Peyer's patch (tissue), 4 donors: ENCODE data around the gene FNDC3A. TPM values are rescaled to one million over a fixed set of nuclear protein-coding genes. Genes with fewer than 3 reads are reported as not detected.

ENCODE experiments used
- DNase-seq, 3 donors: peaks; one replicate each; pipeline ENCODE4 v3.0.0-alpha.2; 2017 to 2019
- H3K27ac ChIP-seq, 4 donors: fragments of 200-600 bp; sonication (generic); one replicate each; pipeline ENCODE4 v1.5.1; 2016 to 2019
- H3K27me3 ChIP-seq, 2 donors: fragments of 200-600 bp; sonication (generic); one replicate each; pipeline ENCODE4 v1.5.1; 2019
- H3K36me3 ChIP-seq, 3 donors: fragments of 200-600 bp; sonication (generic); one replicate each; pipeline ENCODE4 v1.5.1; 2016 to 2019
- H3K4me1 ChIP-seq, 4 donors: fragments of 200-600 bp; sonication (generic); one replicate each; pipeline ENCODE4 v1.5.1; 2016 to 2019
- H3K4me3 ChIP-seq, 4 donors: fragments of 200-600 bp; sonication (generic); 1 replicate in 3 of 4; 2 replicates in 1 of 4; pipeline ENCODE4 v1.5.1; 2016 to 2019; ENCODE audit warnings: mild to moderate bottlenecking in 1 of 4
- H3K9me3 ChIP-seq, 4 donors: fragments of 200-600 bp; sonication (generic); one replicate each; pipeline ENCODE4 v1.5.1; 2016 to 2019; ENCODE audit warnings: mild to moderate bottlenecking in 1 of 4
- POLR2A ChIP-seq, 2 donors: fragments of 450-650 bp; IDR thresholded peaks; one replicate each; pipeline ENCODE4 v1.5.1; 2017; ENCODE audit warnings: antibody characterized with exemption in 2 of 2, mild to moderate bottlenecking in 2 of 2, moderate library complexity in 2 of 2
- total RNA-seq, 4 donors: library from RNA; depleted of rRNA; stranded (reverse); fragments of >200 nt; gene quantifications; one replicate each; pipeline ENCODE4 v1.1.0, GENCODE V29; 2016
- TF ChIP-seq, protein P1 (sequence below), 6 experiments: fragments of 450-650 bp in 4 of 6; fragments of 200-600 bp in 2 of 6; sonication (generic) in 1 of 6; IDR thresholded peaks; one replicate each; pipeline ENCODE4 v1.5.1; 2017 to 2019; ENCODE audit warnings: antibody characterized with exemption in 6 of 6, mild to moderate bottlenecking in 3 of 6, moderate library complexity in 1 of 6

Gene FNDC3A
- total RNA-seq, 4 donors from 2014 or later = 40.4 to 75.0 (median 52.6) TPM

DNA sequence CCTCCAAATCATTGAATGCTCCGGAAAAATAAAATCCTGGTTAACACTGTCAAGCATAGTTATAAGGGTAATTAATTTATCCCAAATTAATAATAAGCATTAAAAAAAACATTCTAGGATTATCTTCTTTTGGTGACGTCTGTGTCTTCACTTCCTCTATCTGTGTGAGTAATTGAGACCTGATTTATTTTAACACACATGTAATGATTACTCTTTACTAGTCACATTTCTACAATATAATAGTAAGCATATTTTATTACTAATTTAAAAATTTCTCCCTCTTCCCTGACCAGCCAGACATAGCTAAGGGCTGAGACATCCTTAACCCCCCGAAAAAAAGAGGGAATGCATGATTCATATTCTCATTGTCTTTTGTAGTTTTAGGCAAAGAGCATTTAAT, 2.3 kb downstream of the FNDC3A start:
- TF ChIP-seq, protein P1, sequence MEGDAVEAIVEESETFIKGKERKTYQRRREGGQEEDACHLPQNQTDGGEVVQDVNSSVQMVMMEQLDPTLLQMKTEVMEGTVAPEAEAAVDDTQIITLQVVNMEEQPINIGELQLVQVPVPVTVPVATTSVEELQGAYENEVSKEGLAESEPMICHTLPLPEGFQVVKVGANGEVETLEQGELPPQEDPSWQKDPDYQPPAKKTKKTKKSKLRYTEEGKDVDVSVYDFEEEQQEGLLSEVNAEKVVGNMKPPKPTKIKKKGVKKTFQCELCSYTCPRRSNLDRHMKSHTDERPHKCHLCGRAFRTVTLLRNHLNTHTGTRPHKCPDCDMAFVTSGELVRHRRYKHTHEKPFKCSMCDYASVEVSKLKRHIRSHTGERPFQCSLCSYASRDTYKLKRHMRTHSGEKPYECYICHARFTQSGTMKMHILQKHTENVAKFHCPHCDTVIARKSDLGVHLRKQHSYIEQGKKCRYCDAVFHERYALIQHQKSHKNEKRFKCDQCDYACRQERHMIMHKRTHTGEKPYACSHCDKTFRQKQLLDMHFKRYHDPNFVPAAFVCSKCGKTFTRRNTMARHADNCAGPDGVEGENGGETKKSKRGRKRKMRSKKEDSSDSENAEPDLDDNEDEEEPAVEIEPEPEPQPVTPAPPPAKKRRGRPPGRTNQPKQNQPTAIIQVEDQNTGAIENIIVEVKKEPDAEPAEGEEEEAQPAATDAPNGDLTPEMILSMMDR (IDR thresholded peaks at IDR 0.05) = no peak
- TF ChIP-seq POLR2A (IDR thresholded peaks at IDR 0.05) = no peak
- Histone ChIP-seq H3K4me1 (peaks cover 0 to 15% (median 6%) of the 10 kb centered on the region in 4 donors), H3K9me3 (peaks cover 0 to 4% (median 0%) of the 10 kb centered on the region in 4 donors), H3K27me3 (no peaks in the 10 kb centered on the region), H3K36me3 (no peaks in the 10 kb centered on the region), H3K27ac (no peak overlapping the region), H3K4me3 (peak overlapping the region; percentile 66 to 93 (median 84))
- DNase-seq = no peak

DNA sequence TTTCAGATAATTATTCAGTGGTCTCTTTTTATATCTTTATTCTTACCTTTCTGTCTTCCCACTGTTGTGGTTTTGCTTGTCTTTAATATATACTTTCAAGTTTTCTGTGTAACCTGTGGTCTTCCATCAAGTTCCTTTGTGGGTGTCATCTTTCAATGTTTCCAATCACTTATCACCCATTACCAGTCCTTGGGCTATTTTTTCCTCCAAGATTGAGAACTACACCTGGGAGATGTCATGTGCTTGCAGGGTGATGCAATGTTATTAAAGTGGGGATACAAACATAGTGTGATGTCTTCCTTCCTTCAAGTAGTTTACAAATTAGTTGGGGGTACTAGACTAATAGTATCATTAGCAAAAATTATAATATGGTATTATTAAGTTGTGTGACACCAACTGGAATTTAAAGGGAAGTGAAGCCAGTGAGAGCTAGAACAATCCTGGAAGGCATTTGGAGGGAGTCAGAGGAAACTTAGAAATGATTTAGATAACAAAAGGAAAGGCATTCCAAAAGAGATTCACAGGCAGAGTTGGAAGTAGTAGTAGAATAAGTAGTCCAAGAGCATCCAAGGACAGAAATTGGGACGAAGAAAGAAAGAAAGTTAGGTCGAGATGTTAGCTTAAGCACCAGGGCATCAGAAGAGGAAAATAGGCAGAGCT, 3.4 kb downstream of the FNDC3A start:
- Histone ChIP-seq H3K27me3 (no peaks in the 10 kb centered on the region), H3K9me3 (peaks cover 0 to 4% (median 0%) of the 10 kb centered on the region in 4 donors), H3K4me1 (peaks cover 0 to 15% (median 6%) of the 10 kb centered on the region in 4 donors), H3K36me3 (no peaks in the 10 kb centered on the region), H3K4me3 (no peak overlapping the region), H3K27ac (no peak overlapping the region)
- DNase-seq = no peak
- TF ChIP-seq POLR2A (IDR thresholded peaks at IDR 0.05) = no peak
- TF ChIP-seq, protein P1 (IDR thresholded peaks at IDR 0.05) = no peak

DNA sequence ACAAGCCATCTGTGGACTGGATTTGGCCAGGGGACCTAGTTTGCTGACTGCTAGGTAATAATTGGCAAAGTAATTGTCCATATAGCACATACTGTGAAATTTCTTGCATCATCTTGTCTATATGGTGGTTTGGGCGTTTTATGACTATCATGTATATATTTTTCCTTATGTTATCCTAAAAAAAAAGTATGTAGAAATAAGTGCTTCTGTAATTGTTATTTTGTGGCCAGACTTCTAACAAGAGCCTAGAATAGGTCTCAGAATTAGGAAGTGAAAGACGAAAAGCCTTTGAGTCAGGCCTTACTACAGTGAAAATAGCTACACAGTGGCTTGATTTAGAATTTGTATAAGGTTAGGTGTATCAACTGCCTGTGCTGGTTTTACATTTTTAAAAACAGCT, 4.2 kb downstream of the FNDC3A start:
- Histone ChIP-seq H3K27me3 (no peaks in the 10 kb centered on the region), H3K9me3 (no peaks in the 10 kb centered on the region), H3K36me3 (no peaks in the 10 kb centered on the region), H3K4me3 (no peak overlapping the region), H3K4me1 (peaks cover 0 to 12% (median 4%) of the 10 kb centered on the region in 4 donors), H3K27ac (peak overlapping the region in 1 of 4 donors; percentile 25)
- no peak for DNase-seq
- TF ChIP-seq, protein P1 (IDR thresholded peaks at IDR 0.05) = no peak
- TF ChIP-seq POLR2A (IDR thresholded peaks at IDR 0.05) = no peak

DNA sequence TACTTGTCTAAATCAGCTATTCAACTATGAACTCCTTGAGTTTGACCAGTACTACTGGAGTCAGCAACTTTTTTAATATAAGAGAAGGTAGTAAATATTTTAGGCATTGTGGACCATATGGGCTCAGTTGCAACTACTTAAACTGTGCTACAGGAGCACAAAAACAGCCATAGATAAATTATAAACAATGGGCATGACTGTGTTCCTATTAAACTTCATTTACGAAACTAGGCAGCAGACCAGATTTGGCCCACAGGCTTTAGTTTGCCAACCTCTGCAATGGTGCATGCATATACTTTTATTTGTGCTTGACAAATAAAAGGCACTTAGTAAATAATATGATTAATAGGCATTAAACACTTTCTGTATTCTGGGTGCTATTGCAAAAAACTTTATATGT, 7.6 kb downstream of the FNDC3A start:
- Histone ChIP-seq H3K27me3 (no peaks in the 10 kb centered on the region), H3K27ac (no peak overlapping the region), H3K9me3 (no peaks in the 10 kb centered on the region), H3K36me3 (no peaks in the 10 kb centered on the region), H3K4me1 (peaks cover 0 to 4% (median 0%) of the 10 kb centered on the region in 4 donors), H3K4me3 (no peak overlapping the region)
- TF ChIP-seq, protein P1 (IDR thresholded peaks at IDR 0.05) = no peak
- TF ChIP-seq POLR2A (IDR thresholded peaks at IDR 0.05) = no peak
- no peak for DNase-seq

DNA sequence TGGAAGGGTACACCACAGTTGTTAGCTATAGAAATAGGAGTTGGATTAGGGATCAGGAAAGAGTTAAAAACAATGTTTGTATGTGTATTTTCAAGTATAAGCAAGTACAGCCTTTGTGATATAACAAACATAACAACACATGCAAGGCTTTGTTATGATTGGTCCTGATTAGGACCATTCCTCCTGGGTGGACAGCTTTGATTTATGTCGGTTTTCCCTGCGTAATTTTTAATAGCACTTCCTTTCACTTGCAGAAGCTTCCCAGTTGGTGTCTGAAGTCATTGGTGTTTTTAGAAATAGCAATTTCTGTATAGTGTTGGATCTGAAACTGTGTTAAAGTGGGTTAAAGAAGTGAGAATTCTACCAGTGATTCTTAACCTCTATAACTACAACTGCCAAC, 10.0 kb downstream of the FNDC3A start:
- H3K27me3 ChIP-seq = no peaks in the 10 kb centered on the region
- no peak overlapping the region for H3K4me3 ChIP-seq
- no peaks in the 10 kb centered on the region for H3K9me3 ChIP-seq
- DNase-seq = no peak
- TF ChIP-seq POLR2A (IDR thresholded peaks at IDR 0.05) = no peak
- TF ChIP-seq, protein P1 (IDR thresholded peaks at IDR 0.05) = no peak
- no peaks in the 10 kb centered on the region for H3K4me1 ChIP-seq
- H3K36me3 ChIP-seq = no peaks in the 10 kb centered on the region
- H3K27ac ChIP-seq = no peak overlapping the region
